ENCODE results near the gene SMPDL3B.

The SMPDL3B gene, protein sequence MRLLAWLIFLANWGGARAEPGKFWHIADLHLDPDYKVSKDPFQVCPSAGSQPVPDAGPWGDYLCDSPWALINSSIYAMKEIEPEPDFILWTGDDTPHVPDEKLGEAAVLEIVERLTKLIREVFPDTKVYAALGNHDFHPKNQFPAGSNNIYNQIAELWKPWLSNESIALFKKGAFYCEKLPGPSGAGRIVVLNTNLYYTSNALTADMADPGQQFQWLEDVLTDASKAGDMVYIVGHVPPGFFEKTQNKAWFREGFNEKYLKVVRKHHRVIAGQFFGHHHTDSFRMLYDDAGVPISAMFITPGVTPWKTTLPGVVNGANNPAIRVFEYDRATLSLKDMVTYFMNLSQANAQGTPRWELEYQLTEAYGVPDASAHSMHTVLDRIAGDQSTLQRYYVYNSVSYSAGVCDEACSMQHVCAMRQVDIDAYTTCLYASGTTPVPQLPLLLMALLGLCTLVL

GRCh38 chr1:27934818-27935549 is at the start of gene SMPDL3B:
TSS of gene SMPDL3B (plus strand) at chr1:27935000. CDS start at chr1:27935184, 184 bp downstream.
- Histone ChIP-seq H3K27ac (no peak within 1 kb of the TSS), H3K9ac (no peak within 1 kb of the TSS)

DNA sequence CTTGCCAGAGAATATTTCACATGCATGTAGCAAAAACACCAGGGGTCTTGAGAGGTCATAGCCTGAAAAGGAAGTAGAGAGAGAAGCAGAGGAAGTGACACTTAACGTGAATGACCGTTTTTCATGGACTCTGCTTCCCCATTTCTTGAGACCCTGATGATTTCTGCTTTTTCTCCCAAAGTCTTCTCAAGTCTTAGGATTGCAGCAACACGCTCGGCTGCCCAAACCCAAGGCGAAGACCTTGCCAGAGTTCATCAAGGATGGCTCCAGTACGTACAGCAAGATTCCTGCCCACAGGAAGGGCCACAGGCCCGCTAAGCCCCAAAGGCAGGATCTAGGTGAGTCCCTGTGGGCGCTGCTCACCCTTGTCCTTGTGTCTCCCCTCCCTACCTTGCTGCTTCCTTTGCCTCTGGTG is 49.7 kb upstream of the SMPDL3B start:
- no peaks in the 10 kb centered on the region for H3K27me3 ChIP-seq
- no peak overlapping the region for H3K4me3 ChIP-seq
- H3K27ac ChIP-seq = peak overlapping the region; percentile 4
- peaks cover 48% of the 10 kb centered on the region for H3K4me1 ChIP-seq
- no peak overlapping the region for H3K9ac ChIP-seq
- peaks cover 7% of the 10 kb centered on the region; the same call in 1 of the 2 replicates for H4K20me1 ChIP-seq
- peaks cover 81% of the 10 kb centered on the region for H3K36me3 ChIP-seq
- no peaks in the 10 kb centered on the region for H3K9me3 ChIP-seq
- H3K4me2 ChIP-seq = peak overlapping the region; percentile 61
- no peak for TF ChIP-seq Cebpa-rat (IDR thresholded peaks at IDR 0.05)

More at GRCh38 chr1:27934818-27935549, at the start of gene SMPDL3B:
- H3K9me3 ChIP-seq = no peaks in the 10 kb centered on the region
- no peak for TF ChIP-seq Cebpa-rat (IDR thresholded peaks at IDR 0.05)
- H4K20me1 ChIP-seq = no peaks in the 10 kb centered on the region
- no peak within 1 kb of the TSS for H3K4me3 ChIP-seq
- H3K36me3 ChIP-seq = no peaks in the 10 kb centered on the region
- H3K4me2 ChIP-seq = peak within 1 kb of the TSS; percentile 59
- peaks cover 8% of the 10 kb centered on the region for H3K4me1 ChIP-seq
- no peaks in the 10 kb centered on the region for H3K27me3 ChIP-seq

DNA sequence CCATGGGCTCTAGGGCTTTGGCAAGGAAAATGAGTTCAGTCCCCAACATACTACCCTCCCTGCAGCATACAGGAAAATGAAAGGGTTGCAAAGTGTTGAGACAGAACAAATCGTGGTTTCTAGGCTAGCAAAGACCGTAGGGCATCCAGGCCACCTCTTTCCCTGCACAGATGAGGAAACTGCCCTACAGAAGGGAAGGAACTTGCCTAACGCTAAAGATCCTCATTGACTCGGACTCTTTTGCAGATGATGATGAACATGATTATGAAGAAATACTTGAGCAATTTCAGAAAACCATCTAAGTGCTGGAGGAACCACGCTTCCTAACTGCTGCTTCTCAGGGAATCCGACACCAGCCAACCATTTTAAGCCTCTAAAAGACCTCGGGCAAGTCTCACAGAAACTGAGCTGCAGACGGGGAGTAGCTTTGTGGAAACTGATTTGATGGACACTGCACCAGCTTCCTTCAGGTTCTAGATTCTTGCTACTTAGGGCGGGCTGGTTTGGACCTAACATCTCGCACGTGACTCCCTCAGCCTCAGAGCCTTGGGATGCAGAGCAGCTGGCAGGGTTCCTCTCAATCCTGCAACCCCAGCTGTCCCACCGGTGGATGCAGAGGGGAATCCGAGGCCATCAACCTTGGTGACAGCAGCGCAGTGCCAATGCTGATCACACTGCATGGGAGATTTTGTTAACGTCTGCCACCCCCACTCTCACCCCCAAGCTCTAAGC is 49.0 kb upstream of the SMPDL3B start:
- H3K4me2 ChIP-seq = peak overlapping the region; percentile 61
- H4K20me1 ChIP-seq = peaks cover 7% of the 10 kb centered on the region; the same call in 1 of the 2 replicates
- H3K9ac ChIP-seq = no peak overlapping the region
- TF ChIP-seq Cebpa-rat (IDR thresholded peaks at IDR 0.05) = no peak
- peak overlapping the region; percentile 4 for H3K27ac ChIP-seq
- H3K36me3 ChIP-seq = peaks cover 81% of the 10 kb centered on the region
- no peak overlapping the region for H3K4me3 ChIP-seq
- H3K9me3 ChIP-seq = no peaks in the 10 kb centered on the region
- no peaks in the 10 kb centered on the region for H3K27me3 ChIP-seq
- H3K4me1 ChIP-seq = peaks cover 54% of the 10 kb centered on the region

GRCh38 chr1:27886353-27886679 is 48.5 kb upstream of the SMPDL3B start:
- Histone ChIP-seq H4K20me1 (peaks cover 7% of the 10 kb centered on the region; the same call in 1 of the 2 replicates), H3K4me3 (no peak overlapping the region), H3K9me3 (no peaks in the 10 kb centered on the region), H3K36me3 (peaks cover 84% of the 10 kb centered on the region), H3K4me1 (peaks cover 60% of the 10 kb centered on the region), H3K4me2 (peak overlapping the region; percentile 61), H3K27me3 (no peaks in the 10 kb centered on the region), H3K9ac (no peak overlapping the region), H3K27ac (no peak overlapping the region)
- TF ChIP-seq Cebpa-rat (IDR thresholded peaks at IDR 0.05) = no peak

DNA sequence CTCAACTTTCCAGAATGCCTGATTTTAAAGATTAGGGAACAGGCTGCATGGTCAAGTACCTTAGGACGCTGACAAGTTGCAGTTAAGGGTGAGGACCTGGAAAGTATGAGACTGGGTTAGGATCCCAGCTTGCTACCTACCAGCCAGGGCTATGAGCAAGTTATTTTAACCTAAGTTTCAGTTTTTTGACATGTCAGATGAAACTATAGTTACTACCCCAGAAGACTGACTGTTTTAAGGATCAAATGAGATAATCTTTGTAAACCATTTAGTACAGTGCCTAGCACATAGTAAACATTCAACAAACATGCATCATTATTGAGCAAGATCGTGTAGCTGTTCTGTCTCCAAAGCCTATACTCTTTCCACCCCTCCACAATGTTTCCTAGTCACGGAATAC is 48.1 kb upstream of the SMPDL3B start:
- Histone ChIP-seq H4K20me1 (peaks cover 7% of the 10 kb centered on the region; the same call in 1 of the 2 replicates), H3K9me3 (no peaks in the 10 kb centered on the region), H3K36me3 (peaks cover 84% of the 10 kb centered on the region), H3K27me3 (no peaks in the 10 kb centered on the region), H3K9ac (no peak overlapping the region), H3K27ac (peak overlapping the region; percentile 2; the same call in 1 of the 2 replicates), H3K4me1 (peaks cover 64% of the 10 kb centered on the region), H3K4me2 (peak overlapping the region; percentile 61), H3K4me3 (no peak overlapping the region)
- TF ChIP-seq Cebpa-rat (IDR thresholded peaks at IDR 0.05) = no peak

- Histone ChIP-seq H3K4me3 (no peak overlapping the region), H3K9me3 (no peaks in the 10 kb centered on the region), H3K27ac (peak overlapping the region; percentile 2; the same call in 1 of the 2 replicates), H3K4me2 (peak overlapping the region; percentile 61), H3K36me3 (peaks cover 84% of the 10 kb centered on the region), H3K4me1 (peaks cover 71% of the 10 kb centered on the region), H3K9ac (no peak overlapping the region), H3K27me3 (no peaks in the 10 kb centered on the region), H4K20me1 (peaks cover 7% of the 10 kb centered on the region; the same call in 1 of the 2 replicates)
- no peak for TF ChIP-seq Cebpa-rat (IDR thresholded peaks at IDR 0.05)
These were observed 47.4 kb upstream of the SMPDL3B start for GRCh38 chr1:27887215-27888021.

DNA sequence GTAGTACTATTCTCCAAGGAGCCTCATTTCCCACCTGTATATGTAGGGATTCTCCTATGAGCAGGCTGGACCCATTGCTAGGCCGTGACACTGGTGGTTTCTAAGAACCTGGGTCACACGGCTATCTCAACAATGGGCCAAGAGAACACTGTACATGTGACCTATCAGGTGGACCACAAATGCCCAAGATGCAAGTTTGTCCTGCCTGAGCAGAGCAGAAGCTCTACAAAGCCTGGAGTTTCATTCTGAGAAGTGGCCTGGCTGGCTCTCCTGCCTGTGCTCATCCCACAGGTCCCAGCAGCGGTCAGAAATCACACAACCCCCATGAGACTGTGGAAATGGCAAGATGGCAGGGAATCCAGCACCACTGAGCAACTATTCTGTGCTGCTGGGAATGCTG is 45.3 kb upstream of the SMPDL3B start:
- no peak overlapping the region for H3K27ac ChIP-seq
- no peak for TF ChIP-seq Cebpa-rat (IDR thresholded peaks at IDR 0.05)
- H3K27me3 ChIP-seq = no peaks in the 10 kb centered on the region
- no peak overlapping the region for H3K4me2 ChIP-seq
- peaks cover 7% of the 10 kb centered on the region; the same call in 1 of the 2 replicates for H4K20me1 ChIP-seq
- H3K4me3 ChIP-seq = no peak overlapping the region
- H3K36me3 ChIP-seq = peaks cover 84% of the 10 kb centered on the region
- H3K9me3 ChIP-seq = no peaks in the 10 kb centered on the region
- H3K4me1 ChIP-seq = peaks cover 65% of the 10 kb centered on the region
- no peak overlapping the region for H3K9ac ChIP-seq

- Histone ChIP-seq H3K4me1 (peaks cover 46% of the 10 kb centered on the region), H3K4me2 (peak overlapping the region; percentile 27; the same call in 1 of the 2 replicates)
These were observed 43.5 kb upstream of the SMPDL3B start for GRCh38 chr1:27891196-27891889.

More at GRCh38 chr1:27891196-27891889, 43.5 kb upstream of the SMPDL3B start:
- TF ChIP-seq Cebpa-rat (IDR thresholded peaks at IDR 0.05) = no peak
- H3K9ac ChIP-seq = no peak overlapping the region
- no peaks in the 10 kb centered on the region for H3K9me3 ChIP-seq
- no peak overlapping the region for H3K4me3 ChIP-seq
- H3K27me3 ChIP-seq = no peaks in the 10 kb centered on the region
- peaks cover 84% of the 10 kb centered on the region for H3K36me3 ChIP-seq
- H3K27ac ChIP-seq = no peak overlapping the region
- H4K20me1 ChIP-seq = peaks cover 7% of the 10 kb centered on the region; the same call in 1 of the 2 replicates
